Thymus (tissue), 14 donors: ENCODE measurements around the gene MDK. TPM values are rescaled to one million over a fixed set of nuclear protein-coding genes. Genes with fewer than 3 reads are reported as not detected.

Experiments used
- DNase-seq, 9 donors: peaks; one replicate each; pipeline ENCODE4 v3.0.0-alpha.2; 2013; ENCODE audit warnings: low spot score in 9 of 9, low read depth in 6 of 9, missing footprints in 1 of 9
- H3K27ac ChIP-seq, 2 donors: one replicate each; pipeline ENCODE4 v1.5.1; 2013; ENCODE audit warnings: control low read depth in 1 of 2, low read depth in 1 of 2, low read length in 1 of 2, mild to moderate bottlenecking in 1 of 2, moderate library complexity in 1 of 2
- H3K27me3 ChIP-seq, 2 donors: one replicate each; pipeline ENCODE4 v1.5.1; 2013; ENCODE audit warnings: low read length in 1 of 2; ENCODE audit not compliant: control insufficient read depth in 2 of 2, insufficient read depth in 1 of 2
- H3K36me3 ChIP-seq, 2 donors: one replicate each; pipeline ENCODE4 v1.5.1; 2013; ENCODE audit warnings: low read length in 1 of 2, mild to moderate bottlenecking in 1 of 2, moderate library complexity in 1 of 2; ENCODE audit not compliant: control insufficient read depth in 2 of 2, insufficient read depth in 2 of 2
- H3K4me1 ChIP-seq, 2 donors: one replicate each; pipeline ENCODE4 v1.5.1; 2013; ENCODE audit warnings: low read length in 2 of 2; ENCODE audit not compliant: control insufficient read depth in 2 of 2, insufficient read depth in 2 of 2
- H3K4me3 ChIP-seq, 2 donors: one replicate each; pipeline ENCODE4 v1.5.1; 2013; ENCODE audit warnings: low read length in 2 of 2, control low read depth in 1 of 2, mild to moderate bottlenecking in 1 of 2
- H3K9me3 ChIP-seq, 2 donors: one replicate each; pipeline ENCODE4 v1.5.1; 2013; ENCODE audit warnings: low read length in 1 of 2, mild to moderate bottlenecking in 1 of 2; ENCODE audit not compliant: control insufficient read depth in 2 of 2, insufficient read depth in 1 of 2
- WGBS: extraction: QIAGEN DNeasy Blood & Tissue Kit; methylation state at CpG from one replicate; pipeline ENCODE4 v1.1.7; 2013; 5-methylcytosine and 5-hydroxymethylcytosine counted together
- long read RNA-seq, 10 donors: transcript quantifications; one replicate each; lab custom pipeline, GENCODE V29; 2026
- polyA plus RNA-seq: library from polyadenylated mRNA; stranded (reverse); fragments of 200-250 nt; gene quantifications from one replicate; pipeline ENCODE4 v1.2.3, GENCODE V29; 2013
- total RNA-seq: library from RNA; stranded (reverse); fragments of 120-200 nt; gene quantifications from one replicate; pipeline ENCODE4 v1.2.4, GENCODE V29; 2013
- donor health status: healthy.

Gene MDK, protein sequence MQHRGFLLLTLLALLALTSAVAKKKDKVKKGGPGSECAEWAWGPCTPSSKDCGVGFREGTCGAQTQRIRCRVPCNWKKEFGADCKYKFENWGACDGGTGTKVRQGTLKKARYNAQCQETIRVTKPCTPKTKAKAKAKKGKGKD
- total RNA-seq, result 149 TPM
- polyA plus RNA-seq, result 150 TPM
- long read RNA-seq, donor 1, transcript MDK-203 (5 exons, 828 nt), result major isoform, 12 of 13 reads
- long read RNA-seq, donor 1, partial matches to known transcripts, result 0 of 13 reads
- long read RNA-seq, donor 1, other reads (novel, unspliced or antisense), result 0 of 13 reads
- long read RNA-seq, donor 2, result 0 reads
- long read RNA-seq, donor 3, transcript MDK-203 (5 exons, 828 nt), result major isoform, 110 of 176 reads
- long read RNA-seq, donor 3, transcript MDK-205 (5 exons, 1,166 nt), result minor isoform, 5 of 176 reads
- long read RNA-seq, donor 3, transcript MDK-206 (4 exons, 1,026 nt), result minor isoform, 23 of 176 reads
- long read RNA-seq, donor 3, partial matches to known transcripts, result 33 of 176 reads
- long read RNA-seq, donor 3, other reads (novel, unspliced or antisense), result 0 of 176 reads
- long read RNA-seq, donor 4, transcript MDK-206 (4 exons, 1,026 nt), result minor isoform, 17 of 105 reads
- long read RNA-seq, donor 4, transcript MDK-203 (5 exons, 828 nt), result major isoform, 48 of 105 reads
- long read RNA-seq, donor 4, transcript MDK-205 (5 exons, 1,166 nt), result minor isoform, 5 of 105 reads
- long read RNA-seq, donor 4, partial matches to known transcripts, result 33 of 105 reads
- long read RNA-seq, donor 4, other reads (novel, unspliced or antisense), result 0 of 105 reads
- long read RNA-seq, donor 5, transcript MDK-203 (5 exons, 828 nt), result major isoform, 142 of 241 reads
- long read RNA-seq, donor 5, transcript MDK-206 (4 exons, 1,026 nt), result minor isoform, 20 of 241 reads
- long read RNA-seq, donor 5, transcript MDK-205 (5 exons, 1,166 nt), result minor isoform, 8 of 241 reads
- long read RNA-seq, donor 5, partial matches to known transcripts, result 63 of 241 reads
- long read RNA-seq, donor 5, other reads (novel, unspliced or antisense), result 0 of 241 reads
- long read RNA-seq, donor 6, transcript MDK-206 (4 exons, 1,026 nt), result minor isoform, 22 of 136 reads
- long read RNA-seq, donor 6, transcript MDK-205 (5 exons, 1,166 nt), result minor isoform, 6 of 136 reads
- long read RNA-seq, donor 6, transcript MDK-203 (5 exons, 828 nt), result major isoform, 88 of 136 reads
- long read RNA-seq, donor 6, partial matches to known transcripts, result 14 of 136 reads
- long read RNA-seq, donor 6, other reads (novel, unspliced or antisense), result 0 of 136 reads
- long read RNA-seq, donor 7, transcript MDK-206 (4 exons, 1,026 nt), result minor isoform, 6 of 62 reads
- long read RNA-seq, donor 7, transcript MDK-203 (5 exons, 828 nt), result major isoform, 41 of 62 reads
- long read RNA-seq, donor 7, partial matches to known transcripts, result 10 of 62 reads
- long read RNA-seq, donor 7, other reads (novel, unspliced or antisense), result 0 of 62 reads
- long read RNA-seq, donor 8, transcript MDK-206 (4 exons, 1,026 nt), result minor isoform, 11 of 88 reads
- long read RNA-seq, donor 8, transcript MDK-203 (5 exons, 828 nt), result major isoform, 67 of 88 reads
- long read RNA-seq, donor 8, transcript MDK-205 (5 exons, 1,166 nt), result minor isoform, 5 of 88 reads
- long read RNA-seq, donor 8, partial matches to known transcripts, result 0 of 88 reads
- long read RNA-seq, donor 8, other reads (novel, unspliced or antisense), result 0 of 88 reads
- long read RNA-seq, donor 9, transcript MDK-206 (4 exons, 1,026 nt), result minor isoform, 5 of 45 reads
- long read RNA-seq, donor 9, transcript MDK-203 (5 exons, 828 nt), result major isoform, 32 of 45 reads
- long read RNA-seq, donor 9, partial matches to known transcripts, result 7 of 45 reads
- long read RNA-seq, donor 9, other reads (novel, unspliced or antisense), result 0 of 45 reads
- long read RNA-seq, donor 10, transcript MDK-203 (5 exons, 828 nt), result major isoform, 56 of 113 reads
- long read RNA-seq, donor 10, transcript MDK-206 (4 exons, 1,026 nt), result minor isoform, 16 of 113 reads
- long read RNA-seq, donor 10, partial matches to known transcripts, result 29 of 113 reads
- long read RNA-seq, donor 10, other reads (novel, unspliced or antisense), result 5 of 113 reads

DNA sequence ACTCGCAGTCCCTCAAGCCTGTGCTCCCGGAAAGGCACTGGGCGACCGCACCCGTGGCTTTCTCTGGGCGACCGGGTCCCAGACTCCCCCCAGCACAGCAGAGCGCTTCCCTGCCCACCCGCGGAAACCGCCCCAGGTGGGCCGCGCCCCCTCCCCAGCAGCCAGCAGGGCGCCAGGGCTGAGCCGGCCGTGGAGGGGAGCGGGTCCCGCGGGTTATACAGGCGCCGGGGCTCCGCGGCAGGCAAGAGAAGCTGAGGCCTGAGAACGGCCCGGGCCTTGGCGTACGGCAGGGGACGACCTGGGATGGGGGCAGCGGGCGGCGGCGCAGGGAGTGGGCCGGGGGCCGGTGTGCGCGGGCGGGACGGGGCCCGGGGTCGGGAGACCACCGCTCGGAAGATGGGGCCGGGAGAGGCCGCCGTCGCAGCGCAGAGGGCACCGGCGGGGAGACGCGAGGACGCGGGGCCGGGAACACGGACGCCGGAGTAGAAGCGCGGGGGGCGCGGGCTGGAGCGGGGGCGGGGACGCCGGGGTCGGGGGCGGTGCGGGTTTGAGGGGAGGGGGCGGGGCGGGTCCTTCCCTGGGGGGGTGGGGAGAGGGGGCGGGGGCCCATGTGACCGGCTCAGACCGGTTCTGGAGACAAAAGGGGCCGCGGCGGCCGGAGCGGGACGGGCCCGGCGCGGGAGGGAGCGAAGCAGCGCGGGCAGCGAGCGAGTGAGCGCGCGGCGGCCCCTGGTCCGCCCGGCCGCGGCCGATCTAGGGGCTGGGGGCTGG is at the start of gene MDK:
Gene MDK, plus strand, starts transcription at position 622 of the 771 bp plus-strand sequence. CDS start 389 bp downstream, outside the sequence.
- Histone ChIP-seq H3K27me3 (peaks cover 13 to 61% of the 10 kb centered on the region in 2 donors), H3K4me3 (peak within 1 kb of the TSS; percentile 46 to 59), H3K4me1 (peaks cover 10 to 20% of the 10 kb centered on the region in 2 donors), H3K27ac (peak within 1 kb of the TSS; percentile 72 to 76), H3K9me3 (peaks cover 0 to 3% of the 10 kb centered on the region in 2 donors), H3K36me3 (peaks cover 20 to 21% of the 10 kb centered on the region in 2 donors)
- under 1% methylated on average over 95 of the region's 96 CpGs for WGBS
- DNase-seq, result no peak

DNA sequence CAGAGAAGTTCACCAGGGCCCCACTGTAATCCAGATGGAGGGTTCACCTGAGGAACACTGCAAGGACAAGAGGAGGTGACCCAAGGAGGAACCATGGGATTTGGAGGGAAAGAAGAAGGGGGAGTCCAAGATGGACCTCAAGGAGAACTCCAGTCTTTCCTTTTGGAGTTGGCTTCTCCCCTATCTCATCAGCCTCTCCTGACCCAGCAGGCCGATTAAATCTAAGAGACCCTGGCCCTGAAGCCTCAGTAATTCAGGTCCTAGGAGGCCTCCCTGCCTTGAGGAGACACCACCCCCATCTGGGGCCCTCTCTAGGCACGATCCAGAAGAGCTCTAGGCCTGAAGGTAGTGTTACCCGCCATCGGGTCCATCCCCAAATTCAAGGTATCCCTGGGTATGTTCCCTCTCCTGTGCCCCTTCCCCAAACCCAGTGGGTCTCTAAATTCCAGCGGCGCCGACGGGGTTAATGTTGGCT is 49.3 kb upstream of the MDK start:
- Histone ChIP-seq H3K27ac (peak overlapping the region in 1 of 2 donors; percentile 46), H3K4me3 (peak overlapping the region; percentile 36 to 44), H3K27me3 (peaks cover 0 to 37% of the 10 kb centered on the region in 2 donors), H3K36me3 (no peaks in the 10 kb centered on the region), H3K4me1 (peaks cover 28 to 70% of the 10 kb centered on the region in 2 donors), H3K9me3 (no peaks in the 10 kb centered on the region)
- 22% methylated on average over 8 of the region's 8 CpGs for WGBS
- DNase-seq, result no peak

DNA sequence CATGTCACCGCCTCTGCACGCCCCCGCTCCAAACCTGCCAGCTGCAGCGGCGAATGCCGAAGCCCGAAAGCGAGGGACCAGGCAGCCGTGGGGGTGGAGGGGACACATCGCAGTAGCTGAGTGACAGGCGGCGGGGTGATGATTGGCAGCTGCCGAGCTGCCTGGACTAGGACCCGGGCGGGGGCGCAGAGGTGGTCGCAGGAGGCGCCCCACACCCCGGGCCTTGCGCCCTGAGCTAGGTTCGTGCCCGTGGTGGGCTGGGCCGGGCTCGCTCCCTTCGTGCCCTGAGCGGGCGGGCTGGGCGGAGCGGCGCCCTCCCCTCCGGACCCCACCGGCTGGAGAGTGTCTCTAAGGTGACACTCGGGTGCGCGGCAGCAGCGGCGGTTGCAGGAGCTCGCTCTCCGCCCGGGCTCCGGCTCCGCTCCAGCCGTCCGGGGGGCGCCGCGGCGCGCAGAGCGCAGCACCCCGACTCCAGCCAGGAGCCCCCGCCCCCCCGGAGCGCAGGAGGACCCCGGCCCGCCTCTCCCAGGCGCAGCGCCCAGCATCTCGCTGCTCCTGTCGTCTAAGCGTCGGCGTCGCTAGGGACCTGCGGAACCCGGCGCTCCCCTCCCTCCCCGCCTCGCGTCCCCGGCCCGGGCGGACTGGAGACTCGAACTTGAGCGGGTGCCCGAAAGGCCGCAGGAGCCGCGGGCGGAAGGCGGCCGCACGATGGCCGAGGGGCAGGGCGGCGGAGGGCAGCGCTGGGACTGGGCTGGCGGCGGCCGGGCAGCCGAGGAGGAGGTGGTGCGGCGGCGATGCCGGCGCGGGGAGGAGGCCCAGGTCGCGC is 48.7 kb upstream of the MDK start:
- peak in 3 of 9 donors; percentile 66 to 81 (median 66) for DNase-seq
- Histone ChIP-seq H3K27ac (no peak overlapping the region), H3K27me3 (peaks cover 0 to 37% of the 10 kb centered on the region in 2 donors), H3K4me1 (peaks cover 28 to 74% of the 10 kb centered on the region in 2 donors), H3K9me3 (no peaks in the 10 kb centered on the region), H3K4me3 (peak overlapping the region; percentile 38 to 44), H3K36me3 (no peaks in the 10 kb centered on the region)
- WGBS, result under 1% methylated on average over 99 of the region's 99 CpGs

DNA sequence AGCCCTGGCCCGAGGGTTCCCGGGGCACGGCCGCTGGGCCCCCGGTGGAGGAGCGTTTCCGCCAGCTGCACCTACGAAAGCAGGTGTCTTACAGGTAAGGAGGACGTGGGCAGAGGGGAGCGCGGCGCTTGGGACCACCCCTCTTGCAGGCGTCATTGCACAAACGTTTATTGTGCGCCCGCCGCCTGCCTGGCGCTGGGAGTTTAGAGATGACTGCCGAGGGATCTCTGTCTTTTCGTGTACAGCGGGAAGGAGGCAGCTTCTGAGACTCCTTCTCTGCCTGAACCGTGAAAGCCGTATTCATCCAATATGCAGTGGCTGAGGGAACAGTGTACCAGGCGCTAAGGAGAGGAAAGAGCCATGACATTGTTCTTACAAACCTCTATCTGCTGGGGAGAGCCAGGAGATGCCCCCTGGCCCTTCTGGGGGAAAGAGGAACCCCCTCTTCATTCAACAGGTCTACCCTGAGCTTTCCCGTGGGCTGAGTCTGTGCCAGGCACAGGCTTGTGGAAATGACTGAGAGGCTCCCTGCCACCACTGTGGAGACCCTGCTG is 48.0 kb upstream of the MDK start:
- Histone ChIP-seq H3K9me3 (no peaks in the 10 kb centered on the region), H3K36me3 (no peaks in the 10 kb centered on the region), H3K4me3 (peak overlapping the region; percentile 38 to 44), H3K4me1 (peaks cover 28 to 80% of the 10 kb centered on the region in 2 donors), H3K27ac (no peak overlapping the region), H3K27me3 (peaks cover 0 to 37% of the 10 kb centered on the region in 2 donors)
- 3% methylated on average over 25 of the region's 25 CpGs for WGBS
- peak in 1 of 9 donors; percentile 61 for DNase-seq

DNA sequence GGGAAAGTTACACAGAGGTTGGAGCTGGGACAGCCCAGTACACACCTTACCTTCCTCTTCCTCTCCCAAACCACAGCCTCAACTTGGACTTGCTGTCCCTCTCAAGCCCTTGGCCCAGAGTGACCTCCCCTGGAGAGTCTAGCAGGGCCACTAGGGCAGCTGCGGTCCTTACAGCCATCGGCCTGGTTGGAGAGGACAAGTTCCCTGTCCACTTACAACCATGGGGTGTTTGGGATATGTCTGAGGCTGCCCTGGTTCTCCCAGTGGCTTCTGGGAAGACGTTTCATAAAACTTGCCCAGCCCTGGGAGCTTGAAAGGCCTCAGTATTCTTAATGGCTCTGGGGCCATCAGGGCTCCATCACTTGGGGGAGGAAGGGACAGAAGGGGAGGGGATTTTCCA is 47.3 kb upstream of the MDK start:
- Histone ChIP-seq H3K4me3 (peak overlapping the region in 1 of 2 donors; percentile 38), H3K27me3 (peaks cover 0 to 37% of the 10 kb centered on the region in 2 donors), H3K27ac (no peak overlapping the region), H3K4me1 (peaks cover 28 to 86% of the 10 kb centered on the region in 2 donors), H3K36me3 (no peaks in the 10 kb centered on the region), H3K9me3 (no peaks in the 10 kb centered on the region)
- no peak for DNase-seq
- WGBS, result over 99% methylated on average over 3 of the region's 3 CpGs

DNA sequence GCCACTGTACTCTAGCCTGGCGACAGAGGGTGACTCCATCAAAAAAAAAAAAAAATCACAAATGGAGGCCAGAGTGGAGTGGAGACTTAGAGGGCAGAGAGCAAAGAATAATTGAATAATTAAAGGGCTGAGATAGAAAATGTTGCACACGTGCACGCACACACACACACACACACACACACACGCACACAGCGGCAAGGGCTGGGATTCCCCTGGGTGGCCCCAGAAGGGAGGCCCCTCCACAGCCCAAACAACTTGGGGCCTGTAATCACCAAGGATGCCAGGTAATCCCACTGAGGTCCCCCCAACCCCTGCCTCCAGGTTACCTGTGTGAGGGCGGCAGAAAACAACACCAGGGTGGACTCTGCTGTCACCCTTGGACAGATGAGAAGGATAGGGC is 46.2 kb upstream of the MDK start:
- H3K4me1 ChIP-seq, result peaks cover 28 to 86% of the 10 kb centered on the region in 2 donors
- H3K27me3 ChIP-seq, result peaks cover 0 to 32% of the 10 kb centered on the region in 2 donors
- no peak overlapping the region for H3K27ac ChIP-seq
- no peaks in the 10 kb centered on the region for H3K36me3 ChIP-seq
- no peak for DNase-seq
- no peaks in the 10 kb centered on the region for H3K9me3 ChIP-seq
- H3K4me3 ChIP-seq, result no peak overlapping the region
- 80% methylated on average over 6 of the region's 6 CpGs for WGBS
